ENCODE results near the gene CD1B.
"Not testable (repeated sequence)": the region's sequence is repeated elsewhere in the genome, so short reads cannot be mapped to it uniquely, and the experiment has no call there.

DNA sequence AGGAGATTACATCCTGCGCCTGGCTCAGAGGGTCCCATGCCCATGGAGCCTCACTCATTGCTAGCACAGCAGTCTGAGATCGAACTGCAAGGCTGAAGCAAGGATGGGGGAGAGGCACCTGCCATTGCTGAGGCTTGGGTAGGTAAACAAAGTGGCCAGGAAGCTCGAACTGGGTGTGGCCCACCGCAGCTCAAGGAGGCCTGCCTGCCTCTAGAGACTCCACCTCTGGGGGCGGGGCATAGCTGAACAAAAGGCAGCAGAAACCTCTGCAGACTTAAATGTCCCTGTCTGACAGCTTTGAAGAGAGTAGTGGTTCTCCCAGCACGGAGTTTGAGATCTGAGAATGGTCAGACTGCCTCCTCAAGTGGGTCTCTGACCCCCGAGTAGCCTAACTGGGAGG lies 5.1 kb upstream of the CD1B start:
- TF ChIP-seq EZH2 (IDR thresholded peaks at IDR 0.05); POLR2AphosphoS5 (IDR thresholded peaks at IDR 0.05; ENCODE audit: borderline replicate concordance, low read depth, low read length): not testable (repeated sequence)

Measured in SK-N-MC (cell line).